Right ventricle myocardium superior (tissue), 1 donor: Measurements from ENCODE around the gene HAPLN3. TPM values are rescaled to one million over a fixed set of nuclear protein-coding genes. Genes with fewer than 3 reads are reported as not detected.

Experiments used
- ATAC-seq: fragments of 200-7000 bp; cut with Tn5 transposase; one replicate; pipeline ENCODE4 v1.9.1; 2020; ENCODE audit warnings: mild to moderate bottlenecking; ENCODE audit not compliant: poor library complexity
- DNase-seq: peaks from one replicate; pipeline ENCODE4 v3.0.0-alpha.2; 2020
- intact Hi-C: fragments of 100-400 bp; cut with DNase I; formaldehyde crosslinking; loops from one replicate; pipeline ENCODE4 v1.11.2; 2022
- total RNA-seq: library from RNA; stranded (reverse); fragmentation: NEBNext Ultra II Directional; extraction: Animal tissue kit (Norgen Biotek cat#: 25700); gene quantifications from one replicate; pipeline ENCODE4 v1.2.1, GENCODE V29; 2021
- donor health status: DM: no; HTN: yes; CAD: no; lungs with severe emphysema.

The HAPLN3 gene
- total RNA-seq, 1 donor from 2014 or later: 2.0 TPM

DNA sequence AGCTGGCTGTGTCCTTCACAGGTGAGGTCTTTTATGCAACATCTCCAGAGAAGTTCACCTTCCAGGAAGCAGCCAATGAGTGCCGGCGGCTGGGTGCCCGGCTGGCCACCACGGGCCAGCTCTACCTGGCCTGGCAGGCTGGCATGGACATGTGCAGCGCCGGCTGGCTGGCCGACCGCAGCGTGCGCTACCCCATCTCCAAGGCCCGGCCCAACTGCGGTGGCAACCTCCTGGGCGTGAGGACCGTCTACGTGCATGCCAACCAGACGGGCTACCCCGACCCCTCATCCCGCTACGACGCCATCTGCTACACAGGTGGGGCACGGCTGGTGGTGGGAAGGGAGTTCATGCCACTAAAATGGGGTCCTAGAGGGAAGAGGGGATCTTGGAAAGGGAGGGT lies 52.0 kb downstream of the HAPLN3 start:
- DNase-seq (no peak), ATAC-seq (no peak)
- intact Hi-C loops: no loop called here

DNA sequence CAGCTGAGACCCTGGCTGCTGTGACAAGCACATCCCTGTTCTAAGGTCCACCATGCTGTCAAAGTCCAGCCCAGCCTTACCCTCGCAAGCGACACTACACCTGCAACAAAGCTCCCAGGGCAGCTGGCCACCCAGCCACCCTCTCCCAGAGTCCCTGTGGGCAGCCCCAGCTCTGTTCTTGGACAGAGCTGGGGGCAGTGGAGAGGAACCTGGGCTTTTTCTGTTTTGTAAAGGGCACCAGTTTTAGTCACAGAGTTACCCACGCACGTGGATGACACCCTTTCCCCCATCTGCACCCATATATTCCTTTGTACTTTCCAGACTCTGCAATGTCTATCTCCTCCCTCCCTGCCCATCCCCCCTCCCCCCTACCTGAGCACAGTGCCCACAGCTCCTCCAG lies 53.2 kb downstream of the HAPLN3 start:
- DNase-seq (no peak), ATAC-seq (no peak)
- intact Hi-C loops: no loop called here

DNA sequence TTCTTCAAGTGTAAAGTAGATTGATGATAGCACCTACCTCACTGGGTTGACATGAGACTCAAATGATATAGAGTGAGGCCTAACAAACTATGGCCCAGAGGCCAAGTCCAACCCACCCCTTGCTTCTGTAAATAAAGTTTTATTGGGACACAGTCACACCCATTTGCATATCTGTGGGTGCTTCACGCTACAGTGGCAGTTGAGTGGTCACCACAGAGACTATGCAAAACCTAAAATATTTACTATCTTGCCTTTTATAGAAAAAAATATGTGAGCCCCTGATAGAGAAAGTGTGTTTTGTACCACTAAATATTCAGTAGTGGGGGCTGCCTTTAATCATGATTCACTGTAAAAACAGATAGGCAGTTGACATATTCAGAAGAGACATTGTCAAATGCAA lies 54.1 kb downstream of the HAPLN3 start:
- intact Hi-C loops: no loop called here
- no peak for ATAC-seq

DNA sequence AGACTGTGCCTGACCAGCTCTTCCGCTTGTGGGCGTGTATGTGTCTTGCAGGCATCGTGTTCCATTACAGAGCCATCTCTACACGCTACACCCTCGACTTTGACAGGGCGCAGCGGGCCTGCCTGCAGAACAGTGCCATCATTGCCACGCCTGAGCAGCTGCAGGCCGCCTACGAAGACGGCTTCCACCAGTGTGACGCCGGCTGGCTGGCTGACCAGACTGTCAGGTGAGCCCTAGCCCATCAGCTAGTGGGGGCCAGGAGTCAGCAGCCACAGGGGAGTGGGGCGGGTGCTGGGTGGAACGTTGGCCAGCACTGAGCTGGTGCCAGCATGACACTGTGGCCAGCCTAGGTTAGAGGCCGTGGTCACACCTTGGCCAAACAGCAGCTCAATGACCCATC lies 55.4 kb downstream of the HAPLN3 start:
- ATAC-seq (no peak), DNase-seq (no peak)
- intact Hi-C loops: no loop called here

More for the DNA sequence above, 54.1 kb downstream of the HAPLN3 start:
- no peak for DNase-seq

DNA sequence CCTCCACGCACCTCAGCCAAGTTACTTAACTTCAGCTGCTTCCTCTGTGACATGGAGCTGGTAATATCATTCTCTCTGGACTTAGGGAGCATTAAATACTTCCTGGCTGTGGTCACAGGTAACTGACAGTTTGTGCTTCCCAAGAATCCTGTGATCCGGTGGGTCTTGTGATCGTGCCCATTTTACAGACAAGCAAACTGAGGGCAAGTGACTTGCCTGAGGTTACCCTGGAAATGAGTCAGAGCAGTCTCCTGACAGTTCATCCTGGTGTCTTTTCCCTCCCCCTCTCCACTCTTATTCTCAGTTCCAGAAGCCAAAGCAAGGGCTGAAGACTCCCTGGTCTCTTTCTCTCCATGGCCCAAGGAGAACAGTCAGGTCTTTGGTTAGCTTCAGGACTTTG lies 56.2 kb downstream of the HAPLN3 start:
- intact Hi-C loops: no loop called here
- ATAC-seq (no peak), DNase-seq (no peak)

DNA sequence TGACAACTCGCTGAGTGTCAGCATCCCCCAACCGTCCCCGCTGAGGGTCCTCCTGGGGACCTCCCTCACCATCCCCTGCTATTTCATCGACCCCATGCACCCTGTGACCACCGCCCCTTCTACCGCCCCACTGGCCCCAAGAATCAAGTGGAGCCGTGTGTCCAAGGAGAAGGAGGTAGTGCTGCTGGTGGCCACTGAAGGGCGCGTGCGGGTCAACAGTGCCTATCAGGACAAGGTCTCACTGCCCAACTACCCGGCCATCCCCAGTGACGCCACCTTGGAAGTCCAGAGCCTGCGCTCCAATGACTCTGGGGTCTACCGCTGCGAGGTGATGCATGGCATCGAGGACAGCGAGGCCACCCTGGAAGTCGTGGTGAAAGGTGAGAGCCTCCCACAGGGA lies 56.7 kb downstream of the HAPLN3 start:
- intact Hi-C loops: no loop called here
- ATAC-seq (no peak), DNase-seq (no peak)

DNA sequence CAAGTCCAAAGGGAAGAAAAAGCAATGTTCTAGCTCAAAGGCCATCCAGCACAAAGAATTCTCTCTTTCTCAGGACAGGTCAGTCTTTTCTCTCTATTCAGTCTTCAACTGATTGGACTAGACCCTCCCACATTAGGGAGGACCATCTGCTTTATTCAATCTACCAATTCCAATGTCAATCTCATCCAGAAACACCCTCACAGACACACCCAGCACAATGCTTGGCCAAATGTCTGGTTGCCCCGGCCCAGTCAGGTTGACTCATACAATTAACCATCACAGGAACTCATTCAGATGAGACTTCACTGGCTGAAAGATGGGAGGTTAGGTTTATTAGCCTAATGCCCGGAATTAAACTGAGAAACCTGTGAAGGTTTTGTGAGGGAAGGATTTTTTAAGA lies 59.7 kb downstream of the HAPLN3 start:
- DNase-seq: no peak
- intact Hi-C loops: no loop called here
- no peak for ATAC-seq

DNA sequence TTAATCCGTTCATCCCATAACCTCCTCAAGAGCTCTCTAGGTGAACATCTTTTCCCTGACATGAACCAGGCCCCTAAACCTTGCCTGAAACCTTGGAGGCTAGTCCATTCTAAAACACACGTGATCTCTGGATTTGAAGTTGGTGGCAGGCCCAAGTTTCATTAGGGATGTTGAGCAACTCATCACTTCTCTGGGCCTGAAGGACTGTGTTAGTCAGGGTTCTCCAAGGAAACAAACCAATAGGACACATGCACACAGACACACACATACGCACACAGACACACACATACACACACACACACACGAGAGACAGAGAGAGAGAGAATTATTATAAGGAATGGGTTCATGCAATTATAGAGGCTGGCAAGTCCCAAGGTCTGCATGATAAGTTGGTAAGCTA lies 60.2 kb downstream of the HAPLN3 start:
- DNase-seq: no peak
- ATAC-seq: no peak

DNA sequence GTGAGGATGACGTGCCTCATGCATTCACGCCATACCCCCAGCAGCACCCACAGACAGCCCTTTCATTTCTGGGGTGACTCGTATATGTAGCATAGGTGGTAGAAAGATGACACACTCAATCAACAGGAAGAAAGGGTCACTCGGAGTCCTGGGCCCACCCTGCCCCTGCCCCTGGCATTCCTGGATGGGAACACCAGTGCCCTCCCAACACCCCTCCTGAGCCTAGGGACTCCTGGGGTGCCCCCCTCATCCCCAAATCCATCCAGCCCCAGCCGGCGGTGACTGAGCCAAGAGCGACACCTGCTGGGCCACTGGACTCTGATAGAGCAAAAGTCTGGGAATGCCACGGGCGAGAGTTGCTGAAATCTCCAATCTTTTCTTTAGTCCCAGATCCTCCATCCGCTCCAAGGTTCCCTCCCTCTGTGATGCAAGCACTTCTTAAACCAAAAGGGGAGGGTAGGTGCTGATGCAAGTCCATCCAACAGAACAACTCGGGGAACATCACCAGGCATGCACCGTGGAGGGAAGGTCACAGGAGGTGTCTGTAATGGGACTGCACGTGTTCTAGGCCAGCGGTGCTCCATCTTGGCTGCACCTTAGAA lies 61.0 kb downstream of the HAPLN3 start:
- ATAC-seq (peak; percentile 74), DNase-seq (peak; percentile 70)
- intact Hi-C loops: loop anchor here (5.0 kb wide), 1 partner anchor 177 kb away; no protein-coding TSS in a partner anchor

More for the DNA sequence above, 60.2 kb downstream of the HAPLN3 start:
- intact Hi-C loops: no loop called here

DNA sequence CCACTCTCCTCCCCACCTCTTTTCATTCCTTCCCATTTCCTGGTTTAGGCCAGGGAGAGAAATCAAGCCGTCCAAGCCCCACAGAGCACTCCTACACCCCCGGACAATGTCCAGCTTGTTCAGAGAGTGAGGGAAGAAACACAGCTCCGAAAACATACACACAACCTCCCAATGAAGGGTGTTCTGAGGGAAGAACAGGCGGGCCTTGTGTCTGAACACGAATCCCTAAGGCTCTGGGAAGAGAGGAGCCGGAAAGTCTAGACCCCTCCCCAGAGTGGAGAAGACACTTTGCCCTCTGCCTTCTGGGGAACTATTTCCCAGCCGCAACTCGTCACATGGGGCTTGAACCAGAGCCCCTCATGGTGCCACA lies 61.6 kb downstream of the HAPLN3 start:
- no peak for ATAC-seq
- intact Hi-C loops: loop anchor here (5.0 kb wide), 1 partner anchor 176 kb away; no protein-coding TSS in a partner anchor
- DNase-seq: no peak

DNA sequence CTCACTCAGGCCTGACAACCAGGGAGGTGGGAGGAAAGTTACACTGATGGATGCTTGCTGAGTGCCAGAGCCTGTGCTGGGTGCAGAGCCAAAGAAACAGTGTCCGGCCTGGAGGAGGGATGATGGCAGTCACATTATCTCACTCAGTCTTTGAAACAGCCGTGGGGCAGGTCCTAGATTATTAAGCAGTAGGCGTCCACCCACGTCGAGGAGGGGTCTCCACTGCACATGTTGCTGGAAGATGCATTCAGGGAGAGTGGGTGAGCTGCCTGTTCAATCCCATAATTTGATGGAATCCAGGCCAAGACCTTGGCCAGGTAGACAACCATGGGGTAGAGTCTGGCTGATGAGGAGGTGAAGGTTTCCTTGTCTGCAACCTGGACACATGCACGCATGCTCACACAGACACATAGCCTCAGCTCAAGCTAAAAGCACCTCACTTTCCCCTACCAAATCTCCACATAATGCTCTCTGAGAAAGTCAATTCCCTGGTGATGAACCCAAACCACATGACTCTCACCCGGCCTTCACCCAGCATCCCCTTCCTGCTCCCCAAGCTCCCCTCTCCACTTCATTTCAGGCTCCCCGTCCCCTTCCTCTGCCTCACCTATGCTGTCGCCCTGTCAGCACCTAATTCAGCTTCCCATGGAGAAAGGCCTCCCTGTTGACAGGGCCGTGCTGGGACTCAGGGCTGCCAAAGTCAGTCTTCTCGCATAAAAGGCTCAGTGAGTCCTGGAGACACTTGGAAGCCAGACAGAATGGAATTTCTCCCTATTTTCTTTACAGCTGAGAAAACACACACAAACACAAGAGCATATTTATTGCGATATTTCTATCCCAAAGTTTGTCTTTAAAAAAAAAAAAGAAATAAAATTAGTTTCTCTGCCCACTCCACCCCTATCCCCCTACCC lies 62.3 kb downstream of the HAPLN3 start:
- DNase-seq (no peak), ATAC-seq (no peak)
- intact Hi-C loops: loop anchor here (5.0 kb wide), 1 partner anchor 176 kb away; no protein-coding TSS in a partner anchor

DNA sequence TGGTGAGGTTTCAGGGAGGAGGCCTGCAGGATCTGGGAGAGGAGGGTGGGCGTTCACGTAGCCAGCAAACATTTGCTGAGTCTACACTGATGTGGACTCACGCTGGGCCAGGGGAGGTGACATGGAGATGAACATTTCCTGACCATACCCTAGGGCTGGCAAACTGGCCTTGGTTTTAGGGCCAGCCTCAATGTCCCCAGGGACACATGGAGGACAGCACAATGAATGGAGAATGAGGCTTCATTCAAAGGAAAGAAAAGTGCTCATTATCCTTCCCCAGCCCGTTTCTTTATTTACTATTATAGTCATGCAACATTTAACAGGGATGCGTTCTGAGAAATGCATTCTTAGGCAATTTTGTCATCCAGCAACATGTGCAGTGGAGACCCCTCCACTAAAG lies 65.3 kb downstream of the HAPLN3 start:
- intact Hi-C loops: loop anchor here (5.0 kb wide), 1 partner anchor 173 kb away; no protein-coding TSS in a partner anchor
- DNase-seq (no peak), ATAC-seq (no peak)

DNA sequence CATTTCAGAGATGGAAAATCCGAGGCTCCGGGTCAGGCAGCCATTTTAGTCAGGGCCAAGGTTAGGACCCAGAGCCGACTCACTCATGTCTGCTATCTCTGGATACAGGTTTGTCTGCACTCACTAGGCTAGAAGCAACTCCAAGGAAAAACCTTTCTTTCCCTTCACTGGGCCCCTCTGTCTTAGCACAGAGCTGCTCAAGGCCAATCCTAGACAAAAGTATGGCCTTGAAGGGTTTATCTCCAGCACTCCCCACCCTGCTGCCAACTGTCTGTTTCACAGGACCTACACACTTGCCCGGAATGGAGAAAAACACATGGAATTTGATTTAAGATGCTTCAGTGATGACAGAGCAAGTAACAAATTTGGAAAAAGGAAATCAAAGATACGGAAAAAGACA lies 66.6 kb downstream of the HAPLN3 start:
- ATAC-seq (no peak), DNase-seq (no peak)
- intact Hi-C loops: no loop called here

Other genes starting within 250 kb of the HAPLN3 start
- gene ACAN, start 92.1 kb downstream of the HAPLN3 start, total RNA-seq: 0.13 TPM
- gene MFGE8, start 17.8 kb upstream of the HAPLN3 start, total RNA-seq: 290 TPM
- 59.4 TPM for gene ABHD2, start 192.9 kb upstream of the HAPLN3 start, total RNA-seq